ENCODE data around the gene GPR108.

GPR108 gene

DNA sequence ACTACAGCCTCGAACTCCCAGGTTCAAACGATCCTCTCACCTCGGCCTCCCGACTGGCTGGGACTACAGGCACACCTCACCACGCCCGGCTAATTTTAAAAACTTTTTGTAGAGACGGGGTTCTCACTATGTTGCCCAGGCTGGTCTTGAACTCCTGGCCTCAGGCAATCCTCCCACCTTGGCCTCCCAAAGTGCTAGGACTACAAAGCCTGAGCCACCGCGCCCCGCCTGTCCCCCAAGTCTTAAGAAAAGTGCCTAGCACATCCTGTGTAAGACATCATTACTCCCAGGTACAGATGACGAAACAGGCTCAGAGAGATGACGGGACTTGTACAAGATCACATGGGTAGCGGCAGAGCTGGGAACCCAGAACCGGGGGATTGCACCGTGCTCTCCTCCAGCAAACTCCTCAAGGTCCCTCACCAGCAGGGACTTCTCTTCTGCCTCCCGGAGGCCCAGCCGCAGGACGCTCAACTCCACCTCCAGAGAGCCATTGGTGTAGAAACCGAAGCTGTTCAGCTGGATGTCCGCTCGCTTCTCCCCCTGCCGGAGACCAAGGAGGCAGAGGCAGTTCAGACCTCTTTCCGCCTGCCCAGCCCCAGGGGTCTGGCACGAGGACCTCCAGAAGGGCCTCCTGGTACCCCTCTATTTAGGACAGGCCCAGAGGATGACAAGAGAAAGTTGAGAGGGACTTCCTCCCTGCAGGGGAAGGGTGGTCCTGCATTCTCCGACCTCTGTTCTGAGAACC lies 1.0 kb downstream of the GPR108 start:
- peak in 3 of 4 experiments; percentile 13 to 47 (median 29) for DNase-seq

GRCh38 chr19:6735181-6735911 lies 2.0 kb downstream of the GPR108 start:
- DNase-seq, result no peak

- no peak for DNase-seq
Measured at GRCh38 chr19:6734096-6734696, 3.2 kb downstream of the GPR108 start.

- DNase-seq, result no peak
Measured at GRCh38 chr19:6733338-6734095, 3.9 kb downstream of the GPR108 start.

DNA sequence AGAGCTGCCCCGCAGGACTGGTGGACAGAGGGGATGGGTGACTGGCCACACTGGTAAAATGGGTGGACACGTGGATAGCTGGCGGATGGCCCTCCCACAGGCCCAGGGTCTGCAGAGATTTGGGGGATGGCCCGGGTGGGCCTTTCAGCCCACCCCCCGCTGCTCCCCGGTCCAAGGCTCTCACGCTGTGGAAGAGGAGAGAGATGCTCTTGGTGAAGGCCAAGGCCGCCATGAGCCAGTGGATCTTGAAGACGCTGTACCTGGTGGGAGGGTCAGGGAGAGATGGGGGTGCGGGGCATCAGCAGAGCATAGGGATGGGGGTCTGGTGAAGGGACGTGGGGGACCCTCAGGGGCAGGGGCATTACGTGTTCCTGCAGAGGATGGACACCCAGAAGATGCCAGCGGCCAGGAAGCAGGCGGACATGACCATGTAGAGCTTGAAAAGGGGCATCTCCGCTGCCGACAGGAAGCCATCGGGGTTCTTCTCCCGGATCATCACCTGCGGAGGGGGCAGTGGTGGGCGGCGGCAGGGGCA lies 4.5 kb downstream of the GPR108 start:
- no peak for DNase-seq

GRCh38 chr19:6731822-6732221 lies 5.6 kb downstream of the GPR108 start:
- no peak for DNase-seq

- no peak for DNase-seq
Measured at GRCh38 chr19:6730941-6731670, 6.3 kb downstream of the GPR108 start.

DNA sequence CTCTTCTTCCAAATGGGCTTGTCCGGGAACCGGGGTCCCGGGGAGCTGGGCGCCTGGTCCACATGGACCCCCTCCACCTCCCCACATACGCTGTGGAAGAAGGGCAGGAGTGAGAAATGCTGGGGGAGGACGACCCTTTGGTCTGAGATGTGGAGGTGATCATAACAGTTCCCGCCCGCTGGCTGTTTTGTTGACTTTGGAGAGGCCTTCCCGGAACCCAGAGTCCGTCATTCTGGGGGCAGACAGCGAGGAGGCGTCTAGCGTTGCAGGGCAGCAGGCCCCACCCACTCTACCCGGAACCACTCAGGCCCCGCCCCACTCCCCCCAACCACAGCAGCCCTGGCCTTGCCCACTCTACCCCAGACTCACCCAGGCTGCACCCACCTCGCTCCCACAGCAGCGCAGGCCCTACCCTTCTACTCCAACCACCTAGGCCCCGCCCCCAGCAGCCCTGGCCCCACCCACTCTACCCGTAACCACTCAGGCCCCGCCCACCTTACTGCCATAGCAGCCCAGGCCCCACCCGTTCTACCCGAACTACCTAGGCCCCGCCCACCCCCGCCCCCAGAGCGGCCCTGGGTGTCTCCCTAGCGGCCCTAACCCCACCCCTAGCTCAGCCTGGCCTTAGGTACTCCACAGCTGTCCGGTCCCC lies 7.1 kb downstream of the GPR108 start:
- DNase-seq, result no peak

GRCh38 chr19:6729573-6730152 lies 7.7 kb downstream of the GPR108 start:
- no peak for DNase-seq

DNA sequence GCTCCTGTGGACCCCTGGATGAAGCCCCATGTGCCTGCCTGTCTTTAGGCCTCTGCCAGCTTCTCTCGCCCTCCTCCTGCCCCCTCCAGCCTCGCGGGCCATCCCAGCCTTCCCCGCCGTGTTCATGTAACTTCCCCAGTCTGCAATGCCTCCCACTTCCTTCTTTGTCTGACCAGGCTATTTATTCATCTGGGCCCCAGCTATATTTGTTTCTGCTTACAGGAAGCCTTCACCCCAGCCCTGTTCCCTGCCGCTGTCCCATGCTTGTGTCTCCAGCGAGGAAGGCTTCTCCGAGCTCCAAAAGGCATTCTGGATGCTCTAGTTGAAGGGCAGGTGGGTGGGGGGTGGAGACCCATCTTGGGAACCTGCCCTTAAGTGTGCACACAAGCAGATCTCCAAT lies 9.0 kb downstream of the GPR108 start:
- DNase-seq, result no peak

GRCh38 chr19:6725513-6726231 lies 11.7 kb downstream of the GPR108 start:
- no peak for DNase-seq

DNA sequence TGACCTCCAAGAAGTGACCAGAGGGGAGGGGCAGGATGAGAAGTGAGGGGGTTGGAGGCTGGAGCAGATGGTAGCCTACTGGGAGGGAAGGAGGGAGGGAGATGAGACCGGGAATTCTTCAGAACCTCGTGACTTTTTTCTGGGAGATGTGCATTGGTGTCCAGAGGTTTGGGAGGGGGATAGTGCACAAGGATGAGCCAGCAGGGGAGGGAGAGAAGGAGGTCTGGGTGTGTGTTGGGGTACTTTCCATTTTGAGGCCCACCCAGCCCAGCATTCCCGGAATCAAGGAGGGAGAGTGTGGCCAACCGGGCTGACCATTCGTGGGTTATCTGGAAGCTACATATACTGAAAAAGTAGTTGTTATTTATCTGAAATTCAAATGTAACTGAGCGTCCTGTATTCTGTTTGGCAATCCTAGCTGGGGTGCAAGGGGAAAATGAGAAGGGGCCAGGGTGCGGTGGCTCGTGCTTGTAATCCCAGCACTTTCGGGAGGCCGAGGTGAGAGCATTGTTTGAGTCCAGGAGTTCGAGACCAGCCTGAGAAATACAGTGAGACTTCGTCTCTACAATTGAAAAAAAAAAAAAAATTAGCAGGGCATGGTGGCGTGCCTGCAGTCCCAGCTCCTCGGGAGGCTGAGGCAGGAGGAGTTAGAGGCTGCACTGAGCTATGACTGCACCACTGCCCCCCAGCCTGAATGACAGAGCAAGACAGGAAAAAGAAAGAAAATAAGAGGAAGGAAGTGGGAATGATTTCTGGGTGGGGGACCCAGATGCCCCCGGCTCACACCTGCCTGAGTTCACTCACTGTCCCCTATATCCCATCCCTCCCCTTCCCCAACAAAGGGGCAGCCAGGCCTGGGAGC lies 12.5 kb downstream of the GPR108 start:
- DNase-seq, result no peak

GRCh38 chr19:6723738-6724137 lies 13.6 kb downstream of the GPR108 start:
- DNase-seq, result no peak

DNA sequence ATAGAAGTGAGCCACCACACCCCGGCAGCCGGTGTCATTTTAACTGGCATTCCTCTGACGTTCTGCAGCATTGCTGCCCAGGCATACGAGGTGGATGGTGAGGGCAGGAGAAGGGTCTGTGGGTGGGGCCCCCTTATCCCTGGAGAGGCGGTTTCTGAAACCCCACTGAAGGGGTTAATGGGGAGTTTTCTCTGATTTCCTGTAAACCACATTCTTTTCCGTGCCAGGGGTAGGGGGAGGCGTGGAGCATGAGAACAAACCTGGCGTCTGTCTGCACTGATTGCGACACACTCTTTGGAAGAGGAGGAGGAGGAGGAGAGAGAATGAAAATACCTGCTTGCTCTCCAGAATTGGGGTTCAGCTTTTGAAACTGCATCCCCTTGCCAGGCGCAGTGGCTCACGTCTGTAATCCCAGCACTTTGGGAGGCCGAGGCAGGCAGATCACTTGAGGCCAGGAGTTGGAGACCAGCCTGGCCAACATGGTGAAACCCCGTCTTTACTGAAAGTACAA lies 14.2 kb downstream of the GPR108 start:
- no peak for DNase-seq

GRCh38 chr19:6721773-6722172 lies 15.6 kb downstream of the GPR108 start:
- no peak for DNase-seq

- no peak for DNase-seq
Measured at GRCh38 chr19:6721138-6721474, 16.3 kb downstream of the GPR108 start.

GRCh38 chr19:6720369-6721137 lies 16.8 kb downstream of the GPR108 start, which contains the start of gene C3:
C3 (minus strand) TSS chr19:6720650; CDS start chr19:6720589, 61 bp downstream.
- no peak for DNase-seq

DNA sequence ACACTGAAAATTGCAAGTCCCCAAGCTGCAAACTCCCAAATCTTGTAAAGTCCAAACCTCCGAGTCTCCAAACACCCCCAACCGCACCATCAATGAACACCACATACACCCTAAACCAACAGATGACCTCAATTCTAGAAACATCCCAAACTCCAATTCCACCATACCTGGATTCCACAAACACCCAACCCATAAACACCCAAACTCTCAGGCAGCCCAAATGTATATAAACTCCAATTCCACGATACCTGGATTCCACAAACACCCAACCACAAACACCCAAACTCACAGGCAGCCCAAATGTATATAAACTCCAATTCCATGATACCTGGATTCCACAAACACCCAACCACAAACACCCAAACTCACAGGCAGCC lies 17.4 kb downstream of the GPR108 start:
- no peak for DNase-seq

- no peak for DNase-seq
Measured at GRCh38 chr19:6719540-6719861, 17.9 kb downstream of the GPR108 start.

Data from activated naive CD4-positive, alpha-beta T cell (primary cell).